Neutrophil (primary cell): Measurements from ENCODE around the gene SERPINE2.

Experiments used
- H3K27ac ChIP-seq: fragments of 200-600 bp; sonication (generic); 2 replicates; pipeline ENCODE4 v1.5.1; 2016; ENCODE audit warnings: mild to moderate bottlenecking, moderate library complexity
- H3K27me3 ChIP-seq: fragments of 200-600 bp; sonication (generic); 2 replicates; pipeline ENCODE4 v1.6.0; 2016; ENCODE audit warnings: mild to moderate bottlenecking
- H3K36me3 ChIP-seq: fragments of 200-600 bp; sonication (generic); 2 replicates; pipeline ENCODE4 v1.5.1; 2017
- H3K4me1 ChIP-seq, 2 experiments: fragments of 200-600 bp in 1 of 2; sonication (generic) in 1 of 2; 1 replicate in 1 of 2; 2 replicates in 1 of 2; pipeline versions ENCODE4 v1.5.1 to v1.6.1; 2013 to 2016; ENCODE audit warnings: low read depth in 1 of 2, low read length in 1 of 2, mild to moderate bottlenecking in 1 of 2, moderate library complexity in 1 of 2; ENCODE audit not compliant: control insufficient read depth in 1 of 2, insufficient read depth in 1 of 2
- H3K4me3 ChIP-seq, 2 experiments: fragments of 200-600 bp in 1 of 2; sonication (generic) in 1 of 2; 1 replicate in 1 of 2; 2 replicates in 1 of 2; pipeline ENCODE4 v1.5.1; 2013 to 2016; ENCODE audit warnings: low read depth in 1 of 2, low read length in 1 of 2, mild to moderate bottlenecking in 1 of 2, moderate library complexity in 1 of 2
- H3K9me3 ChIP-seq: fragments of 200-600 bp; sonication (generic); 2 replicates; pipeline ENCODE4 v1.5.1; 2016
- TF ChIP-seq, protein P1 (sequence below): fragments of 200-600 bp; sonication (generic); IDR thresholded peaks from 2 replicates; pipeline ENCODE4 v1.5.1; 2016; ENCODE audit warnings: antibody characterized with exemption

SERPINE2 gene

DNA sequence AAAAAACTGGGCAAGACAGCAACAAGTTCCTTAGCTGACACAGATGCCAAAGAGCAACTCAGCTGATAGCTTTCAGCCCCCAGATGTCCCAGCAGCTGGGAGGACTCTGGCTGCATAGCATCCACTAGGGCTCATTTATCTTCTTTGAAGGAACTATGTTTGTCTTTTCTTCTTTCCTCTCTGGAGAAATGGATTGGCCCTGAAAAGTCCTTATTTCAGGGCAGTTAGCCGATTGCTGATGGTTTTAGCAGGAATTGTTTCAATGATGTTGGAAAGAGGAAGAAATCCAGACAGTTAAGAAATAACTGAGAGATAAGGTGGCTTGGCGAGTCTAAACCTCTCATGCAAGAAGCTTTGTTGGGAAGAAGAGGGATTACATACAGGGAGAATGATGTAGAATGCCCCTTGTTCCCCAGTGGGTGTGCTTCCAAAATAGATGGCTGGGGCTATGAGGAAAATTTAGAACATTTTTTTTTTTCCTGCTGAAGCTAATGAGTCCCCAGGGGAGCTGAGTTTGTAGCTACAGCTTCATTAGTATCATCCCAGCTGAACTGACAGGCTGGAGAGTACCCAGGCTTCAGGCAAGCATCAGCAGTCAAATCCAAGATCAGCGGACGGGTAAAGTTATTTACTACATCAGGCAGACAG, 33.6 kb upstream of the SERPINE2 start:
- no peaks in the 10 kb centered on the region for H3K9me3 ChIP-seq
- H3K36me3 ChIP-seq, result no peaks in the 10 kb centered on the region
- H3K4me3 ChIP-seq, result no peak overlapping the region
- no peak overlapping the region for H3K27ac ChIP-seq
- H3K27me3 ChIP-seq, result no peaks in the 10 kb centered on the region
- no peaks in the 10 kb centered on the region for H3K4me1 ChIP-seq
- TF ChIP-seq, protein P1, sequence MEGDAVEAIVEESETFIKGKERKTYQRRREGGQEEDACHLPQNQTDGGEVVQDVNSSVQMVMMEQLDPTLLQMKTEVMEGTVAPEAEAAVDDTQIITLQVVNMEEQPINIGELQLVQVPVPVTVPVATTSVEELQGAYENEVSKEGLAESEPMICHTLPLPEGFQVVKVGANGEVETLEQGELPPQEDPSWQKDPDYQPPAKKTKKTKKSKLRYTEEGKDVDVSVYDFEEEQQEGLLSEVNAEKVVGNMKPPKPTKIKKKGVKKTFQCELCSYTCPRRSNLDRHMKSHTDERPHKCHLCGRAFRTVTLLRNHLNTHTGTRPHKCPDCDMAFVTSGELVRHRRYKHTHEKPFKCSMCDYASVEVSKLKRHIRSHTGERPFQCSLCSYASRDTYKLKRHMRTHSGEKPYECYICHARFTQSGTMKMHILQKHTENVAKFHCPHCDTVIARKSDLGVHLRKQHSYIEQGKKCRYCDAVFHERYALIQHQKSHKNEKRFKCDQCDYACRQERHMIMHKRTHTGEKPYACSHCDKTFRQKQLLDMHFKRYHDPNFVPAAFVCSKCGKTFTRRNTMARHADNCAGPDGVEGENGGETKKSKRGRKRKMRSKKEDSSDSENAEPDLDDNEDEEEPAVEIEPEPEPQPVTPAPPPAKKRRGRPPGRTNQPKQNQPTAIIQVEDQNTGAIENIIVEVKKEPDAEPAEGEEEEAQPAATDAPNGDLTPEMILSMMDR, result no peak

DNA sequence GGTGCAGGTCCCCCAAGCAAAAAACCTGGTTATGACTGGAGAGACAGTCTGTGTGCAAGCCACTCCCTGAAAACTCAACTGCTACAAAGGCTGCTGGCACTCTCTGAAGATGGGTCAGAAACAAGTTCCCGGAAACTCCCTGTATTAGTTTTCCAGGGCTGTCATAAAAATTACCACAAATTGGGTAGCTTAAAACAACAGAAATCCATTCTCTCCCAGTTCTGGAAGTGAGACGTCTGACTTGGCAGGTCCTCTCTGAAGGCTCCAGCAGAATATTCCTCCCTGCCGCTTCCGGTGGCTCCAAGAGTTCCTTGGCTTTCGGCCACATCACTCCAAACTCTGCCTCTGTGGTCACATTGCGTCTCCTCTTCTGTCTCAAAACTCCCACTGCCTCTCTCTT, 30.1 kb upstream of the SERPINE2 start:
- TF ChIP-seq, protein P1, result no peak
- H3K4me1 ChIP-seq, result no peaks in the 10 kb centered on the region
- H3K4me3 ChIP-seq, result no peak overlapping the region
- H3K27me3 ChIP-seq, result no peaks in the 10 kb centered on the region
- H3K9me3 ChIP-seq, result no peaks in the 10 kb centered on the region
- H3K27ac ChIP-seq, result no peak overlapping the region
- no peaks in the 10 kb centered on the region for H3K36me3 ChIP-seq

DNA sequence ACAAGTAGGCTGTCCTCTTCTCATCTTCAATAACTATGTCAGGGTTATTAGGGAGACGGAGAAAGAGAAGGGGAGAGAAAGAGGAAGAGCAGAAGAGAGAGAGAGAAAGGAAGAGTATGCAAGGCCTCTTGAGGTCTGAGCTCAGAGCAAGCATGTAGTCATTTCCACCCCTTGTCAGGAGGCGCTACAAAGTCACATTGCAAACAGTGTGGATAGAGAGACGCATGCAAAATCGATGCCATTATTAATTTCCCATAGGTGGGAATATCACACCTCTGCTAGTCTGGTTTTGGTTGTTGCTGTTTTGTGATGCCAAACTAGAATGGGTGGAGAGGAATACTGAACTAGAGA, 24.2 kb upstream of the SERPINE2 start:
- H3K36me3 ChIP-seq, result no peaks in the 10 kb centered on the region
- no peaks in the 10 kb centered on the region for H3K4me1 ChIP-seq
- no peaks in the 10 kb centered on the region for H3K9me3 ChIP-seq
- H3K27ac ChIP-seq, result no peak overlapping the region
- no peaks in the 10 kb centered on the region for H3K27me3 ChIP-seq
- TF ChIP-seq, protein P1, result no peak
- no peak overlapping the region for H3K4me3 ChIP-seq

DNA sequence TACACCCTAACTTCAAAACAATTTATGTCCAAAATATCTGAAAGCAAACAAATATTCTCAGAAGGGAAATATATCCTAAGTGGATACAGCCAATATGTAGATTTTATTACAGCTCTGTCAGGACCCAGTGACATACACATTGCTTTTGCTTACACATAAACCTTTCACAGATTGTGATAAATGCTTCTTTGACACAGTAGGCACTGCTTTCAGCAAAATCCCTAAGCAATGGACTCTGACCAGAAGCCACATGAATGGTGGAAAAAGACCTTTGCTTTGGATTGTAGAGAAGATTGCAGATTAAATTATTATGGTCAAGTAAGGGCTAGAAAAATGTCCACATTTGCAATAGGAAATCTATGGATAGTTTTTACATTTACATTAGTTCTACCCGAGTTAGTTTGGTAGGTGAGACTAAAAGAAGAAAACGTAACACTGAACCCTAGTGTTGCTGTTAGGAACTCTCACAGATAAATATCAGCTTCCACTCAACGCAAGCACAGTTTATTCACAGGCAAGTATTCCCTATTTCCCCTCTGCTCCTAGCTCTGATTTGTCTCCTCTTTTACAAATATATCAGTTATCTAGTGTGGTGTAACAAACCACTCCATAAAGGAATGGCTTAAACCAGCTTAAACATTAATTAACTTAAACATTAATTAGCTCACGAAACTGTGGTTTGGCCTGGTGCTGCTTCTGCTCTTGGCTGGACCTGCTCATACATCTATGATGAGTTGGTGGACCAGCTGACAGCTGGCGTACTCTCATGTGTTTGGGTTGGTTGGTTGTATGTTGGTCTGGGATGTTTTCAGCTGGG, 23.6 kb upstream of the SERPINE2 start:
- no peaks in the 10 kb centered on the region for H3K4me1 ChIP-seq
- H3K27me3 ChIP-seq, result no peaks in the 10 kb centered on the region
- H3K4me3 ChIP-seq, result no peak overlapping the region
- no peaks in the 10 kb centered on the region for H3K9me3 ChIP-seq
- no peak overlapping the region for H3K27ac ChIP-seq
- H3K36me3 ChIP-seq, result no peaks in the 10 kb centered on the region
- TF ChIP-seq, protein P1, result no peak

DNA sequence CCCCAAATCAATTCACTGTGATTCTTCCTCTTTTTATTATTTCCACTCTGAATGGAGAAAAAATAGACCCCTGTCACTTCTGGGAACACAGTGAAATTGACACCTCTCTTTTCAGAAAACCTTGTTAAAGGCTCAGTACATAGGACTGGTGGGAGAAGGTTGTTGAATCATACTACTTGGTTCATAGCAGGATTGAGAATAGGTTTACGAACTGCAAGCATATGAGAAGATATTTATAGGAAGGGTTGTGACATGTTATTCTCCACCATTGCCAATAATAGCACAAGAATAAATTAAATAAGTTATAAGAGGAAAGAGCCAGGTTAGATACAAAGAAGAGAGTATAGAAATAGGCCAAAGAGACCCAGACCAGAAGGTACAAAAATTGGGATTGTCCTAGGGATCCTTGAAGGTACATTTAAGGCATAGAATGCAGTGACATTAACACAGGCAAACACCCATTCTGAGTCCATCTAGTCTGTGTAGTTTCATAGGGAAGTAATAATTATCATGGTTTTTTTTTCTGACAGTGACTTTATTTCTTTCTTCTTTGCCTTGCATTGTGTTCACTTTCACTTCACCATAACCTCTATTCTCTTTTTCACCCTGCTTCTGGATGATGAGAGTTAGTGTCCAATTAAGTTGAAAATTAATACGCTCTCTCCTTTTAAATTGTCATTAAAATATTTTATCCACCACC, 21.8 kb upstream of the SERPINE2 start:
- TF ChIP-seq, protein P1, result no peak

More for the DNA sequence above, 21.8 kb upstream of the SERPINE2 start:
- Histone ChIP-seq H3K4me1 (no peaks in the 10 kb centered on the region), H3K27me3 (no peaks in the 10 kb centered on the region), H3K27ac (no peak overlapping the region), H3K36me3 (no peaks in the 10 kb centered on the region), H3K4me3 (no peak overlapping the region), H3K9me3 (no peaks in the 10 kb centered on the region)
